Ishikawa (cell line): ENCODE results near the gene ANKRD55.

Experiments
- CEBPB ChIP-seq: IDR thresholded peaks from 2 replicates; pipeline ENCODE4 v1.6.1; 2012
- CREB1 ChIP-seq: IDR thresholded peaks from 2 replicates; pipeline ENCODE4 v1.6.1; 2012; ENCODE audit warnings: low read depth
- EGR1 ChIP-seq: IDR thresholded peaks from 2 replicates; pipeline ENCODE4 v1.6.1; 2012
- EP300 ChIP-seq: IDR thresholded peaks from 2 replicates; pipeline ENCODE4 v1.6.1; 2012; ENCODE audit warnings: borderline replicate concordance
- FOXM1 ChIP-seq: IDR thresholded peaks from 2 replicates; pipeline ENCODE4 v1.6.1; 2012; ENCODE audit warnings: low read depth, borderline replicate concordance
- NFIC ChIP-seq: IDR thresholded peaks from 2 replicates; pipeline ENCODE4 v1.6.1; 2012
- RAD21 ChIP-seq: IDR thresholded peaks from 2 replicates; pipeline ENCODE4 v1.6.1; 2012; ENCODE audit warnings: low read depth
- REST ChIP-seq: IDR thresholded peaks from 2 replicates; pipeline ENCODE4 v1.6.1; 2012; ENCODE audit warnings: low read depth, mild to moderate bottlenecking
- TAF1 ChIP-seq: IDR thresholded peaks from 2 replicates; pipeline ENCODE4 v1.6.1; 2012; ENCODE audit warnings: low read depth, mild to moderate bottlenecking
- TCF12 ChIP-seq: IDR thresholded peaks from 2 replicates; pipeline ENCODE4 v1.6.1; 2012; ENCODE audit warnings: low read depth
- TEAD4 ChIP-seq: IDR thresholded peaks from 2 replicates; pipeline ENCODE4 v1.6.1; 2012
- USF1 ChIP-seq: IDR thresholded peaks from 2 replicates; pipeline ENCODE4 v1.6.1; 2012
- YY1 ChIP-seq: IDR thresholded peaks from 2 replicates; pipeline ENCODE4 v1.6.1; 2012; ENCODE audit warnings: low read depth
- ZBTB7A ChIP-seq: IDR thresholded peaks from 2 replicates; pipeline ENCODE4 v1.6.1; 2012; ENCODE audit warnings: low read depth
- TF ChIP-seq, protein P1 (sequence below): IDR thresholded peaks from 2 replicates; pipeline ENCODE4 v1.6.1; 2012

ANKRD55 gene

DNA sequence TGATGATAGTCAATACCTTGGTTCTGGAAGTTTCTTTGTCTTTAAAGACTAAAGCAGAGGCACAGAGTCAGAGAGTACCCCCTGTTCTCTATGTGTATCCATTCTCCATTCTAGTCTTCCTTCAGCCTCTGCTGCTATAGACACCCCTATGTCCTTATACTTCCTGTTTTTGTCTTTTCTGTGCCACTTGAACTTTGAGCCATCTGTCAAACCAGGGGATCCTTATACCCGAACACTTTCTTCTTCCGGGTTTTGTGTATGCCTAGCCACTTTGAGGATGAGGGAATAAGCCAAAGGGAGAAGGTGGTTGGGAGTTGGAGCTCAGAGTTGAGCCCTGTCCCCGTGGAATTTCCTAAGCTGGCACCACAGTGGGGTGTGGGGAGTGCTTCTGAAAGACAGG lies 177.3 kb downstream of the ANKRD55 start:
- no peak for TF ChIP-seq EP300

- no peak for TF ChIP-seq CEBPB
- no peak for TF ChIP-seq ZBTB7A
- no peak for TF ChIP-seq FOXM1
- no peak for TF ChIP-seq CREB1
- no peak for TF ChIP-seq NFIC
Measured at GRCh38 chr5:56055287-56055686, 177.8 kb downstream of the ANKRD55 start.

- TF ChIP-seq EP300: no peak
- TF ChIP-seq TCF12: no peak
- no peak for TF ChIP-seq NFIC
- TF ChIP-seq CREB1: no peak
- no peak for TF ChIP-seq CEBPB
- TF ChIP-seq ZBTB7A: no peak
- TF ChIP-seq FOXM1: no peak
- TF ChIP-seq USF1: no peak
- TF ChIP-seq TEAD4: no peak
- TF ChIP-seq REST: no peak
- TF ChIP-seq TAF1: no peak
- no peak for TF ChIP-seq RAD21
- TF ChIP-seq EGR1: no peak
- TF ChIP-seq, protein P1, sequence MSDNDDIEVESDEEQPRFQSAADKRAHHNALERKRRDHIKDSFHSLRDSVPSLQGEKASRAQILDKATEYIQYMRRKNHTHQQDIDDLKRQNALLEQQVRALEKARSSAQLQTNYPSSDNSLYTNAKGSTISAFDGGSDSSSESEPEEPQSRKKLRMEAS: no peak
- TF ChIP-seq YY1: no peak
Measured at GRCh38 chr5:56054666-56055065, 178.5 kb downstream of the ANKRD55 start.

DNA sequence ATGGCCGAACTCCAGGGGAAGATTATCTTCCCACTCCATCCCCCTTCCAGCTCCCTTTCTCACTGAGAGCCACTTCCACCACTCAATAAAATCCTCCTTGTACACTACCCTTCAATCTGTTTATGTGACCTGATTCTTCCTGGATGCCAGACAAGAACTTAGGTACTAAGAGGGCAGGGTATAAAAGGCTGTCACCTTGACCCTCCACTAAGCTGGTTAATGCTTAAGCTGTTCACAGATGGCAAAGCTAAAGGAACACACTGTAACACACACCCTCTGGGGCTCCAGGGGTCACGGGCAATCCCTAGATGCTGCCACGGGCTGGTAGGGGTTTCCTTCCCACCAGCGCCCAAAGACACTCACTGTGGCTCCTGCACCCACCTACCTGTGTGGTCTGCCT lies 179.8 kb downstream of the ANKRD55 start:
- TF ChIP-seq FOXM1: no peak
- TF ChIP-seq, protein P1: no peak
- no peak for TF ChIP-seq USF1
- no peak for TF ChIP-seq YY1
- TF ChIP-seq EGR1: no peak
- TF ChIP-seq NFIC: no peak
- no peak for TF ChIP-seq TEAD4
- TF ChIP-seq RAD21: no peak
- no peak for TF ChIP-seq CEBPB
- no peak for TF ChIP-seq REST
- no peak for TF ChIP-seq EP300
- TF ChIP-seq TAF1: no peak

DNA sequence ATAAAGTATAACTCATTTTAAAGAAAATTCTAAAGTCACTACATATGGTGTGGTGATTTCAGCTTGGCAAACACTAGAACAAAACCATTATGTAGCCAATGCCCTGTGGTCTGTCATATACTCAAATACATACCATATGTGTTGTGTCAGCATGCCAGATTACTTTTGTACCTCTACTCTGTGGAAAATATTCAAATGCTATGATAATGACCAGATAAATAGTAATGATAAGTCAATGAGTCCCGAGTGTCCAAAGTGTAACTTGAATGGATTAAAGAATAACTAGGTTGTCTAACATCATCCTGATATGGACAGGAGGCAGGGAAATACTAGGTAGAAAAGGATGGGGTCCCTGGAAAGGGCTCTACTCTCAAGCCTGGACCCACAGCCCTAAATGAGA lies 180.4 kb downstream of the ANKRD55 start:
- TF ChIP-seq TEAD4: no peak
- TF ChIP-seq REST: no peak
- TF ChIP-seq, protein P1: no peak

- TF ChIP-seq USF1 (no peak), TCF12 (no peak)
Measured at GRCh38 chr5:56050551-56051255, 182.4 kb downstream of the ANKRD55 start.
